ENCODE measurements around the gene MTF2. TPM values are rescaled to one million over a fixed set of nuclear protein-coding genes. Genes with fewer than 3 reads are reported as not detected.
A peak's percentile ranks its signal among the peaks of the same experiment; 100 is the strongest.

Gene MTF2
- total RNA-seq, 1 donor = 53.6 TPM

GRCh38 chr1:93178418-93178817 lies 99.3 kb downstream of the MTF2 start:
- H3K9me3 ChIP-seq (ENCODE audit: low read depth, low read length) = no peaks in the 10 kb centered on the region
- no peaks in the 10 kb centered on the region for H3K27me3 ChIP-seq (ENCODE audit: insufficient read depth, low read length)
- peaks cover 43% of the 10 kb centered on the region for H3K4me1 ChIP-seq (ENCODE audit: insufficient read depth, low read length)
- H3K4me3 ChIP-seq (ENCODE audit: low read length) = peak overlapping the region; percentile 98

DNA sequence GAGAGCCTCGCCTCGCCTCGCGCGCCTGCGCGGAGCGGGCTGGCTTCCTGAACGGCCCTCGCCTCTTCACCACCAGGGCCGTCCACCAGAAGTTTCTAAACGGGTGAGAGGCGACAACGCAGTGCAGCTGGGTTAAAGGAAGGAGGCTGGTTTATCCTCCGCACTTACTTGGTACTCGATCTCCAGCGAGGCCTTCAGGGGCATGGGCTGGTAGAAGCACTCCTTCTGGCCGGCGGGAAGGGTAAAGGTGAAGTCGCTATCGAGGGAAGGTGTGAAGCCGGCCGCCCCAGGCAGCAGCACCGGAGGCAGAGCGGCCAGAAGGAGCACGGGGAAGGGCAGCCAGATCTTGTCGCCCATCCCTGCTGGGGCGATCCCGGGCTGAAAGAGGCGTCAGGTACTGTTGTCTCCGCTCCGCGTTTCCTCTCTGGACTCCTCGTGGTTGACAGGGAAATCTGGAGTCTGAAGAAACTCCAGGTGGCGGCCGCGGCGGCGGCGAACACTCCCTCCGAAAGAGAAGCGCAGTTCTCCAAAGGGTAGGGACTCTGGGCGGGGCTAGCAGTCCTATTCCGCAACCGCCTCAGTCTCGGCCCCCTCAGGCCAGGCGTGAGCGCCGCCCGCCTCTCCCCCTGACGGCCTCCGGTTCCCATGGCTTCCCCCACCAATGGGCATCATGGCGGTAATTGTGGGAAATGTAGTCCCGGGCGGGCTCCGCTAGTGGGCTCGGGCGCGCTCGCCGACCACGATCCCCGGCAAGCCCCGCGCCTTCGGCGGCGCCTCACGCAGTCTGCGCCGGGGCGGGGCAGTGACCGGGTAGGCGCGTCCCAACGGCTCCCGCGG lies 101.0 kb downstream of the MTF2 start, which contains the start of gene TMED5:
Gene TMED5, minus strand, starts transcription at position 528 of the 837 bp plus-strand sequence. Its CDS starts 171 bp downstream, at position 357.
- Histone ChIP-seq H3K4me1 (ENCODE audit: insufficient read depth, low read length) (peaks cover 43% of the 10 kb centered on the region), H3K27me3 (ENCODE audit: insufficient read depth, low read length) (no peaks in the 10 kb centered on the region), H3K9me3 (ENCODE audit: low read depth, low read length) (no peaks in the 10 kb centered on the region), H3K4me3 (ENCODE audit: low read length) (peak within 1 kb of the TSS; percentile 98)

- Histone ChIP-seq H3K27me3 (ENCODE audit: insufficient read depth, low read length) (no peaks in the 10 kb centered on the region), H3K9me3 (ENCODE audit: low read depth, low read length) (no peaks in the 10 kb centered on the region), H3K4me1 (ENCODE audit: insufficient read depth, low read length) (peaks cover 41% of the 10 kb centered on the region), H3K4me3 (ENCODE audit: low read length) (peak within 1 kb of the TSS; percentile 98)
Measured at GRCh38 chr1:93180723-93181613, 101.9 kb downstream of the MTF2 start, which contains the start of gene CCDC18. TSS of gene CCDC18 (plus strand) at chr1:93180724. CDS start at chr1:93183362, 2,638 bp downstream.

DNA sequence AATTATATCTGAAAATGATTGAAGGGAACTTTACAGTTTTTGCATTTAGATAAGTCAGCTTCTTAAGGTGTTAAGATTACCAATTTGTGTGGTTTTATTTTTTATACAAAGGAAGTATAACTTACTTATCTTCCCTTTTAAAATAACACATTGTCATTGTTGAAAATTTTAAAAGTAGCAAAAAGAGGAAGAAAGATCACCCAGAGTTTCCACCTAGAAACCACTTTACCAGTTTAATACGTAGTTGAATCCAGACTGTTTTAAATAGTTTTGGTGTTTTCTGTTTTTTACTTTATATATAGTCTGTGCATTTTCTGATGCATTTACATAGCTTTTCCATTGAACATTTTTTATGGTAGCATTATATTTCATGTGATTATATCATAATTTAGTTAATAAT lies 107.6 kb downstream of the MTF2 start:
- Histone ChIP-seq H3K4me3 (ENCODE audit: low read length) (no peak overlapping the region), H3K27me3 (ENCODE audit: insufficient read depth, low read length) (no peaks in the 10 kb centered on the region), H3K4me1 (ENCODE audit: insufficient read depth, low read length) (peaks cover 11% of the 10 kb centered on the region), H3K9me3 (ENCODE audit: low read depth, low read length) (no peaks in the 10 kb centered on the region)

Other genes starting within 250 kb of the MTF2 start
- gene RPL5, start 247.2 kb upstream of the MTF2 start, total RNA-seq = 1,966 TPM
- 6.8 TPM for gene DIPK1A, start 117.8 kb upstream of the MTF2 start, total RNA-seq
- 93.1 TPM for gene TMED5, start 101.1 kb downstream of the MTF2 start, total RNA-seq
- gene CCDC18, start 101.4 kb downstream of the MTF2 start, total RNA-seq = 7.6 TPM

All from mononuclear cell (primary cell).